GM19240 (cell line): Measurements from ENCODE around the gene SERPINA1.
"Not testable (repeated sequence)": the region's sequence is repeated elsewhere in the genome, so short reads cannot be mapped to it uniquely, and the experiment has no call there.

Experiments
- DNase-seq: peaks from one replicate; pipeline ENCODE4 v3.0.0; 2011; ENCODE audit warnings: low spot score; ENCODE audit not compliant: insufficient read length

Gene SERPINA1

GRCh38 chr14:94369766-94370523, 18.5 kb downstream of the SERPINA1 start:
- not testable (repeated sequence) for DNase-seq

- DNase-seq: no peak
Measured at GRCh38 chr14:94368956-94369355, 19.4 kb downstream of the SERPINA1 start.

DNA sequence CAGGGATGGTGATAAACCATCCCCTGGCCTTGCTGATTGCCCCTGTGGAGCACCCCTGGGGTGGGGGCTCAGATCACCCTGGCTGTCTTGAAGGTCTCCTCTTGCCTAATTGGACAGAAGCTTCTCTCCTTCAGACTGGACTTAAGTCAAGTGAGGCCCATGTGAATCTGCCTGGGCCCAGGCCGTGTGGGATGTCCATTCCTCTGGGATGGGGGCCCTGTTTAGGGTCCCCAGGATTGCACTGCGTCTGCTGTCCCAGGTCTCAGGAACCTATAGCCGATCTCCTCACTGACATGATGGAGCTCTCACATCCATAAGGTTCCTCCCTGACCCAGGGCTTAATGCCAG, 20.2 kb downstream of the SERPINA1 start:
- no peak for DNase-seq

GRCh38 chr14:94367347-94368242, 20.8 kb downstream of the SERPINA1 start:
- no peak for DNase-seq

GRCh38 chr14:94366146-94366915, 22.1 kb downstream of the SERPINA1 start, which contains the start of gene SERPINA2:
TSS of gene SERPINA2 (minus strand) at chr14:94366698.
- DNase-seq: no peak

- DNase-seq: no peak
Measured at GRCh38 chr14:94365624-94366023, 22.8 kb downstream of the SERPINA1 start.

DNA sequence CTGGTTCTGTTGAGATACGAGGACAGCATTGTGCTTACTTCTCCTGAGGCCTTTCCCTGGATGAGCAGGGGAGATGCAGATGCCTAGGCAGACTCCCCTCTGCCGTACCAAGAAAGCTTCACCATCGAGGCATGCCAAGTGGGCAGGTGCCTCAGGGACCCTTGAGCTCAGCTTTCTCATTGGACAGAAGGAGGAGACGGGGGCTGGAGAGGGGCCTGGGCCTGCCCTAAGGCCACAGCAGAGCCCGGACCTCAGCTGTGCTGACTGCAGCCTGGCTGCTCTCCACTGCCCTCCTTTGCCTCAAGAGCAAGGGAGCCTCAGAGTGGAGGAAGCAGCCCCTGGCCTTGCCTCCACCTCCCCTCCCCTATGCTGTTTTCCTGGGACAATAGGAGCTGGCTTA, 23.4 kb downstream of the SERPINA1 start:
- DNase-seq: no peak

- no peak for DNase-seq
Measured at GRCh38 chr14:94364037-94364436, 24.4 kb downstream of the SERPINA1 start.

DNA sequence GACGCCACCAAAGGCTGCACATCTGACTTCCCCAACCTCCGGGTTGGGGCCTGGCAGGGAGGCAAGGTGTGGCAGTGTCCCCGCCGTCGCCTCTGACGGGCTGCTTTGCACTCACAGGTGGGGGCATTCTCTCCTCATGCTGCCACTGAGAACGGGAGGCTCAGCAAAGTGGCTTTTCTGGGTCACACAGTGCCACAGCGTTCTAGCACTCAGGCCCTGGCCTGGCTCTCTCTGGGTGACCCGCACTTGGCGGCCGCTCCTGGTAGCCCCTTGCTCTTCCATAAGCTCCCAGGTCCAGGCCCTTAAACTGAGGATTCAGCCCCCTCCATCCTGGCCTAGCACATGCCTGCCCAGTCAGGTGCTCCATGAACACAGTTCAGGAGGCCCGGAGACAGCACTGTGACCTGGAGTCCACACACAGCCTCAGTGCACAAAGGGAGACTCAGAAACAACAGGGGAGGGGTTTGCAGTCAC, 25.2 kb downstream of the SERPINA1 start:
- no peak for DNase-seq

DNA sequence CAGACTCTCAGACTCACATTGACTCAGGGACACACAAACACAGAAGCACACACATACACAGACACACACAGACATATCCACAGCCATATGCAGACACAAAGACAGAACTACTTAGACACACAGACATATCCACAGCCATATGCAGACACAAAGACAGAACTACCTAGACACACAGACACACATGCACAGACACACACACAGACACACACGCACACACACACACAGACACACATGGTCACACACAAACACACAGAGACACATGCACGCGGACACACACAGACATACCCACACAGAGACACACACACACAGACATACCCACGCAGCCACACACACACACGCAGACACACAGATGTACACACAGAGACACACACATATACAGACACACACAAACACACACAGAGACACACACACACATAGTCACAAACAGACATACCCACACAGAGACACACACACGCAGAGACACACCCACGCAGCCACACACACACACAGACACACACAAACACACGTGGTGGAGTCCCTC, 25.7 kb downstream of the SERPINA1 start:
- DNase-seq: no peak

- DNase-seq: no peak
Measured at GRCh38 chr14:94361682-94362081, 26.7 kb downstream of the SERPINA1 start.

GRCh38 chr14:94360945-94361565, 27.3 kb downstream of the SERPINA1 start:
- no peak for DNase-seq

GRCh38 chr14:94357166-94357565, 31.2 kb downstream of the SERPINA1 start:
- no peak for DNase-seq

- no peak for DNase-seq
Measured at GRCh38 chr14:94356379-94357056, 31.9 kb downstream of the SERPINA1 start.

GRCh38 chr14:94355191-94355794, 33.1 kb downstream of the SERPINA1 start:
- DNase-seq: no peak

DNA sequence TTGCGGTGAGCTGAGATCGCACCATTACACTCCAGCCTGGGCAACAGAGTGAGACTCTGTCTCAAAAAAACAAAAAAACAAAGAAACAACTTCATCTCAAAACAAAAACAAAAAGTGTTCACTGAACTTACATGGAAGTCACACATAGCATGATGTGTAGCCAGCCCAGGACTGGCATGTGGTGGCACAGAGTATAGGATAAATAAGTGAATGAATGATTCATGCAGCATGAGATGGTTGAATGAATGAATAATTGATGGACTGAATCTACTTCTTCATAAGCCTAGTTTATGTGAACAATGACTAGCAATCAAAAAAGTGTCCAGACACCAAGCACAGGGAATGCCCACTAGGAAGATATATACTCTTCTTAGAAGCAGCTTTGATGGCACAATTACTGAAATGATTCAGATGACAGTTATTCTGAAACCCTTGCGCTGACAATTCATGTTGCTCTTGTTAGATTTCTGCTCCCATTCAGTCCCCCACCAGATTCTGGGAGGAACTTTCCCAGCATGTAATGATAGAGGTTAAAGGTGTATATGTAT, 33.7 kb downstream of the SERPINA1 start:
- no peak for DNase-seq

DNA sequence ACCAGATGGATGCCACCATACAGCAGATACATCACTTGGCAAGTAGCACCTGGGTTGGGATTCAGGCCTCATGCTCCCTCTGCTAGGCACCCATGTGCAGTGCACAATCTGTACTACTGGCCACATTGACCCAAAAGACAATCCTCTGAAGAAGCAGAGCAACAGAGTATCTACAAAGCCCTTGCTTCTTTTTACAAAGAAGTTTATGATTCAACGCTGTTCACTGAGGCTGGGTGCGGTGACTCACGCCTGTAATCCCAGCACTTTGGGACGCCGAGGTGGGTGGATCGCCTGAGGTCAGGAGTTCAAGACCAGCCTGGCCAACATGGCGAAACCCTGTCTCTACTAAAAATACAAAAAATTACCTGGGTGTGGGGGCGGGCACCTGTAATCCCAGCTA, 34.2 kb downstream of the SERPINA1 start:
- not testable (repeated sequence) for DNase-seq

GRCh38 chr14:94349276-94349675, 39.1 kb downstream of the SERPINA1 start:
- DNase-seq: no peak

DNA sequence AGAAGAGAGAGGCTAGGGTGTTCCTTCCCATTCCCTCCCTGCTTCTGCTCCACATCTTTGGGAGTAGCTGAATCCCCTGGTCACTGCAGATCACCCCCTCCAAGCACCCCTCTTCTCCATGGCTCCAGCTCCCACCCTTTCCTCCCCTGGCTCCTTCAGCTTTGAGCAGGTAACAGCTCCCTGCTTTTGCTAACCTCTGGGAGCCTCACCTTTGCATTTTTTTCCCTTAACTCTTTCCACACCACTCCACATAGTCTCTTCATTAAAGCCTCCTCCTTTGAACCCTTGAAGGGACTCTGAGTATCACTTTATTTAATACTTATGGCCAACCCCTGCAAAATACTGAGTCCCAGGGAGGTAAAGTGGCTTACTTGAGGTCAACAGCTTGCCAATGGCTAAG, 39.6 kb downstream of the SERPINA1 start:
- no peak for DNase-seq

DNA sequence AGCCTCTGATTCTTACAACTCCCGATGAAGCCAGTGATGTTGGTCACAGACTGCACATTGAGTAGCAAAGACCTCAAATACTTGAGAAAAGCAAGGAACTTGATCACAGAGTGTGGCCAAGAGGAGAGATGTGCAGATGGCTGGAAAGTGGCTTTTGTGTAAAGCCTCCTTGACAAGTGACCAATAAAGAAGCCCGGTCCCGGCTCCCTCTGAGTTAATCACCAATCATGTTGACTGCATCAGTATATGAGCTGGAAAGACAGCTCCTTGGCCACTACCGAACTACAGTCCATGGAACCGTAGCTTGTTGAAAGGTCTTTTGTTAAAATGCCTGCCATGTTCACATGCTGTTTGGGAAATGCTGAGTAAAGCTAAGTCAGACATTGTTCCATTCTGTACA, 41.6 kb downstream of the SERPINA1 start:
- DNase-seq: no peak
